PC-3 (cell line): Measurements from ENCODE around the gene COMMD3.

ENCODE experiments used
- EZH2 ChIP-seq: fragments of 300-600 bp; sonication (generic); IDR thresholded peaks from one replicate; pipeline ENCODE4 v1.6.1; 2017; ENCODE audit warnings: antibody characterized with exemption, mild to moderate bottlenecking, low read length; ENCODE audit not compliant: unreplicated experiment
- EZH2phosphoT487 ChIP-seq: fragments of 300-600 bp; sonication (generic); IDR thresholded peaks from 2 replicates; pipeline ENCODE4 v1.6.1; 2018; ENCODE audit warnings: mild to moderate bottlenecking, antibody characterized with exemption, low read length, borderline replicate concordance
- TF ChIP-seq, protein P1 (sequence below): fragments of 300-600 bp; sonication (generic); conservative IDR thresholded peaks from 2 replicates; pipeline ENCODE4 v1.5.1; 2017; ENCODE audit warnings: antibody characterized with exemption, low read depth, mild to moderate bottlenecking, low read length

DNA sequence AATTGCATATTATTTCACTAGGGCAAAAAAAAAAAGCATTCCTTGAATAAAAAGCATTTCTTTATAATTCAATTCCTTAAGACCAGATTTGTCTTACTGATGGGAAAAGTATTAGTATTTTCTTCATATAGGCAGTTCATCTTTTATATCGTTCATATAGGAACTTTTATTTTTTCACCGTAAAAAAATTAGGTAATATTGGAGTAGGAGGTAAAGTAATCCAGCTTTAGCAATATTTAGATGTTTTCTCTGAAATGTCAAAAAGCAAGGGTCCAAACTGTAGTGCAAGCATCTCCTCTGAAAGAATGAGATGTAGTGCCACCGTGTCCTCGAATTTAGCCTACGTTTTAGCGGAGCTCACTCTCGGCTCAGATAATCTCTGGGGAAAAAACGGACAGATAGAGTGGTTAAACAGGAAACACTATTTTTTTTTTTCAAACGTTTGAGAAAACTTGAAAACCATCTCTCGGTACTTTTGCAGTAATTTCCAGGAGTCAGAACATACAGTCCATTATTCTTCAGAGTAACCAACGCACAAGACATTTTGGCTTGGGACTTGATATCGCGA, 23.7 kb downstream of the COMMD3 start:
- TF ChIP-seq, protein P1, sequence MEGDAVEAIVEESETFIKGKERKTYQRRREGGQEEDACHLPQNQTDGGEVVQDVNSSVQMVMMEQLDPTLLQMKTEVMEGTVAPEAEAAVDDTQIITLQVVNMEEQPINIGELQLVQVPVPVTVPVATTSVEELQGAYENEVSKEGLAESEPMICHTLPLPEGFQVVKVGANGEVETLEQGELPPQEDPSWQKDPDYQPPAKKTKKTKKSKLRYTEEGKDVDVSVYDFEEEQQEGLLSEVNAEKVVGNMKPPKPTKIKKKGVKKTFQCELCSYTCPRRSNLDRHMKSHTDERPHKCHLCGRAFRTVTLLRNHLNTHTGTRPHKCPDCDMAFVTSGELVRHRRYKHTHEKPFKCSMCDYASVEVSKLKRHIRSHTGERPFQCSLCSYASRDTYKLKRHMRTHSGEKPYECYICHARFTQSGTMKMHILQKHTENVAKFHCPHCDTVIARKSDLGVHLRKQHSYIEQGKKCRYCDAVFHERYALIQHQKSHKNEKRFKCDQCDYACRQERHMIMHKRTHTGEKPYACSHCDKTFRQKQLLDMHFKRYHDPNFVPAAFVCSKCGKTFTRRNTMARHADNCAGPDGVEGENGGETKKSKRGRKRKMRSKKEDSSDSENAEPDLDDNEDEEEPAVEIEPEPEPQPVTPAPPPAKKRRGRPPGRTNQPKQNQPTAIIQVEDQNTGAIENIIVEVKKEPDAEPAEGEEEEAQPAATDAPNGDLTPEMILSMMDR = no peak
- TF ChIP-seq EZH2 = no peak
- TF ChIP-seq EZH2phosphoT487 = no peak
